Astrocyte (in vitro differentiated cells and primary cell): Measurements from ENCODE around the gene UNC5A.

ENCODE experiments used
- EZH2 ChIP-seq: IDR thresholded peaks from 2 replicates; pipeline ENCODE4 v1.6.1; 2012; ENCODE audit warnings: mild to moderate bottlenecking, low read length, inconsistent platforms; ENCODE audit not compliant: insufficient read depth
- TF ChIP-seq, protein P1 (sequence below): IDR thresholded peaks from 2 replicates; pipeline ENCODE4 v1.5.1; 2011; ENCODE audit warnings: low read depth, mild to moderate bottlenecking, inconsistent platforms, low read length, moderate library complexity; ENCODE audit not compliant: insufficient read depth

DNA sequence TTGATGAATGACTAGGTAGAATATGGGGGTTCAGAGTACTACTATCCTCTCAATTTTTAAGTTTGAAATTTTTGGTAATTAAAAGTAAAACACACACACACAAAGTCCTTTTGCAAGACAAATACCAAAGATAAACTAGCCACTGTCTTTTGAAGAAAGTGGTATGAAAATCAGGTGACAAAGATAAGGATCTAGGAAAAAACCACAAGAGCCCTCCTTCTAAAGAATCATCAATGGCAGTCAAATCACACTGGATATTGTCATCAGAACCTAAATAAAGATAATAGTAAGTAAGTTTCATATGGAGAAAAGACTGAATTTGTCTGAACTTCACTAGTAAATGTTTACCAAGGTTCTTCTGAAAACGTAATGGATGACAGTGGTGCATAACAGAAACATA, 119.3 kb downstream of the UNC5A start:
- TF ChIP-seq, protein P1, sequence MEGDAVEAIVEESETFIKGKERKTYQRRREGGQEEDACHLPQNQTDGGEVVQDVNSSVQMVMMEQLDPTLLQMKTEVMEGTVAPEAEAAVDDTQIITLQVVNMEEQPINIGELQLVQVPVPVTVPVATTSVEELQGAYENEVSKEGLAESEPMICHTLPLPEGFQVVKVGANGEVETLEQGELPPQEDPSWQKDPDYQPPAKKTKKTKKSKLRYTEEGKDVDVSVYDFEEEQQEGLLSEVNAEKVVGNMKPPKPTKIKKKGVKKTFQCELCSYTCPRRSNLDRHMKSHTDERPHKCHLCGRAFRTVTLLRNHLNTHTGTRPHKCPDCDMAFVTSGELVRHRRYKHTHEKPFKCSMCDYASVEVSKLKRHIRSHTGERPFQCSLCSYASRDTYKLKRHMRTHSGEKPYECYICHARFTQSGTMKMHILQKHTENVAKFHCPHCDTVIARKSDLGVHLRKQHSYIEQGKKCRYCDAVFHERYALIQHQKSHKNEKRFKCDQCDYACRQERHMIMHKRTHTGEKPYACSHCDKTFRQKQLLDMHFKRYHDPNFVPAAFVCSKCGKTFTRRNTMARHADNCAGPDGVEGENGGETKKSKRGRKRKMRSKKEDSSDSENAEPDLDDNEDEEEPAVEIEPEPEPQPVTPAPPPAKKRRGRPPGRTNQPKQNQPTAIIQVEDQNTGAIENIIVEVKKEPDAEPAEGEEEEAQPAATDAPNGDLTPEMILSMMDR: no peak
- TF ChIP-seq EZH2: no peak
